Uterus (tissue), 2 donors: Measurements from ENCODE around the gene POMGNT2.

Experiments used
- CTCF ChIP-seq, 4 experiments: fragments of 200-600 bp in 2 of 4; fragments of 450-650 bp in 2 of 4; sonication (generic) in 2 of 4; IDR thresholded peaks; one replicate each; pipeline ENCODE4 v1.5.1; 2016 to 2019; ENCODE audit warnings: antibody characterized with exemption in 4 of 4, mild to moderate bottlenecking in 2 of 4, moderate library complexity in 1 of 4
- POLR2A ChIP-seq, 2 donors: fragments of 450-650 bp; IDR thresholded peaks; one replicate each; pipeline ENCODE4 v1.6.1; 2016; ENCODE audit warnings: antibody characterized with exemption in 2 of 2, mild to moderate bottlenecking in 1 of 2, moderate library complexity in 1 of 2

- no peak for TF ChIP-seq POLR2A (IDR thresholded peaks at IDR 0.05)
- TF ChIP-seq CTCF (IDR thresholded peaks at IDR 0.05) = no peak
Observed at GRCh38 chr3:43054754-43055153, 51.1 kb downstream of the POMGNT2 start.
